Vagina (tissue), 2 donors: ENCODE measurements around the gene OR6K6.

Experiments used
- CTCF ChIP-seq, 3 experiments: fragments of 450-650 bp in 2 of 3; fragments of 200-600 bp in 1 of 3; sonication (generic) in 1 of 3; IDR thresholded peaks; one replicate each; pipeline ENCODE4 v1.5.1; 2017 to 2019; ENCODE audit warnings: antibody characterized with exemption in 3 of 3, mild to moderate bottlenecking in 2 of 3, moderate library complexity in 2 of 3
- POLR2A ChIP-seq, 2 donors: fragments of 450-650 bp; IDR thresholded peaks; one replicate each; pipeline ENCODE4 v1.6.1; 2017; ENCODE audit warnings: antibody characterized with exemption in 2 of 2, mild to moderate bottlenecking in 2 of 2, moderate library complexity in 2 of 2

- TF ChIP-seq CTCF (IDR thresholded peaks at IDR 0.05): no peak
- no peak for TF ChIP-seq POLR2A (IDR thresholded peaks at IDR 0.05)
Observed at GRCh38 chr1:158714754-158715153, 39.8 kb upstream of the OR6K6 start.
